HG03066 (cell line): Measurements from ENCODE around the gene CAPN14.
A peak's percentile ranks its signal among the peaks of the same experiment; 100 is the strongest.

Experiments used
- ATAC-seq: cut with Tn5 transposase; IDR thresholded peaks from one replicate; pipeline ENCODE4 v1.9.1; 2021; ENCODE audit warnings: low read depth; ENCODE audit not compliant: unreplicated experiment

CAPN14 gene

GRCh38 chr2:31217465-31218200, at the start of gene CAPN14:
Gene CAPN14 (minus strand): TSS chr2:31217515. CDS start chr2:31205447, 12,068 bp downstream.
- ATAC-seq: no peak

- ATAC-seq: no peak
Measured at GRCh38 chr2:31266804-31267203, 49.5 kb upstream of the CAPN14 start.

- ATAC-seq: no peak
Measured at GRCh38 chr2:31265234-31265633, 47.9 kb upstream of the CAPN14 start.

- no peak for ATAC-seq
Measured at GRCh38 chr2:31263636-31264190, 46.4 kb upstream of the CAPN14 start.

- ATAC-seq: no peak
Measured at GRCh38 chr2:31260870-31261269, 43.6 kb upstream of the CAPN14 start.

GRCh38 chr2:31259075-31259474, 41.8 kb upstream of the CAPN14 start:
- no peak for ATAC-seq

GRCh38 chr2:31258351-31258750, 41.0 kb upstream of the CAPN14 start:
- peak; percentile 33 for ATAC-seq

- peak; percentile 4 for ATAC-seq
Measured at GRCh38 chr2:31256611-31257382, 39.5 kb upstream of the CAPN14 start.

- peak; percentile 64 for ATAC-seq
Measured at GRCh38 chr2:31255911-31256571, 38.7 kb upstream of the CAPN14 start.

GRCh38 chr2:31254237-31255203, 37.2 kb upstream of the CAPN14 start:
- no peak for ATAC-seq

GRCh38 chr2:31253356-31254131, 36.2 kb upstream of the CAPN14 start:
- ATAC-seq: no peak

- no peak for ATAC-seq
Measured at GRCh38 chr2:31251851-31252250, 34.5 kb upstream of the CAPN14 start.

- ATAC-seq: no peak
Measured at GRCh38 chr2:31251018-31251417, 33.7 kb upstream of the CAPN14 start.

- ATAC-seq: no peak
Measured at GRCh38 chr2:31249009-31249690, 31.8 kb upstream of the CAPN14 start.

- no peak for ATAC-seq
Measured at GRCh38 chr2:31248139-31248538, 30.8 kb upstream of the CAPN14 start.

GRCh38 chr2:31247711-31248110, 30.4 kb upstream of the CAPN14 start:
- no peak for ATAC-seq

- no peak for ATAC-seq
Measured at GRCh38 chr2:31246184-31246852, 29.0 kb upstream of the CAPN14 start.

GRCh38 chr2:31244101-31244500, 26.8 kb upstream of the CAPN14 start:
- ATAC-seq: no peak
